G401 (cell line): ENCODE measurements around the gene GPR63. TPM values are rescaled to one million over a fixed set of nuclear protein-coding genes. Genes with fewer than 3 reads are reported as not detected.

Source experiments
- DNase-seq: peaks from one replicate; pipeline ENCODE4 v3.0.0-alpha.2; 2015; ENCODE audit warnings: low spot score
- in situ Hi-C: cut with HindIII; loops from 2 replicates; pipeline ENCODE4 v1.10.0; 2016; ENCODE audit warnings: low sequenced_read_pairs, mixed read lengths
- total RNA-seq: library from RNA; depleted of rRNA; stranded (reverse); fragments of >200 nt; shearing (Covaris generic); gene quantifications from 2 replicates; pipeline ENCODE4 v1.2.3, GENCODE V29; 2014

Gene GPR63
- total RNA-seq, 1 experiment from 2014 or later = not detected

DNA sequence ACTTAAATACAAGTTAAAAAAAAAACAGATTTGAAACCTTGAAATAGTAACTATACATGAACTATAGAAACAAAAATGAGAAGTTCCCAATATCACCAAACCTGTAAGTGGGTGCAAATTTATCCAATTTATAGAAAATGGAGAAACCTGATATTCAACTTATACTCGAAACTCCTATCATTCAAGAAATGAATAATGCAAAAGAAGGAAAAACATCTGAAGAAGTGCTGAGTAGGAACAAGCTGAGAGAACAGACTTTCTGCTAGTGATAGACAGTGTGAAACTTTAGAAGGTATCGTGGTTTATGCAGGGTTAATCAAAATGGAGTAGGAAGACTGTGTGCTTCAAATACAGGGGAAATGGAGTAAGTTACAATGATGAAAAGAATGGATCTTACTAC lies 4.5 kb downstream of the GPR63 start:
- in situ Hi-C loops = no loop called here
- no peak for DNase-seq

DNA sequence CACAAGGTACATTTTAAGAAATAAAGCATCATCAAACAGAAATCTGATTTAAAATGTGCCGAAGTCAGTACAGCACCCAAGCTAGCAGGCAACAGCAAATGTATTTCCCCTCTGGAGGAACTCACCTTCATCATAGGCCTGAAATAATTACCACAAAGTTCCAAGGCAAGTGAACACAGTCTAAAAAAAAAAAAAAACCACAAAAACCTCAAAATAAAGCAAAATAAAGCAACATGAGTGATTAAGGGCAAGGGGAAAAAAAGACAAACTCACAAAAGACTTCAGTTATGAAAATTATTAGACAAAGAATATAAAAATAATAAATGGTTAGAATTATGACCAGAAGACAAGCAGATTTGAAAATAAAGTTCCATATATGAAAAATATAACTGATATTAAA lies 10.4 kb downstream of the GPR63 start:
- no peak for DNase-seq
- in situ Hi-C loops = no loop called here

DNA sequence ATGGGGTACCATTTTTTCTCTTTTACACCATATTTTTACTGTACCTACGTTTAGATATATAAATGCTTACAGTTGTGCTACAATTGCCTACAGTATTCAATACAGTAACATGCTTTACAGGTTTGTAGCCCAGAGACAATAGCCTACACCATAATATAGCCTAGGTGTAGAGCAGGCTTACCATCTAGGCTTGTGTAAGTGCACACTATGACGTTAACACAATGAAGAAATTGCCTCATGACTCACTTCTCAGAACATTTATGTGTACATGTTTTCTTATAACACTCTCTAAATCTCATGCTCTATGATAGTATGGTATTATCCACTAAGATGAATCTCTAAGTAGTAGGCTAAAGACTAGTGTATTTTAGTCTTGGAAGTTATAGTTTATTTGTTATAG lies 13.5 kb downstream of the GPR63 start:
- DNase-seq = no peak
- in situ Hi-C loops = no loop called here

DNA sequence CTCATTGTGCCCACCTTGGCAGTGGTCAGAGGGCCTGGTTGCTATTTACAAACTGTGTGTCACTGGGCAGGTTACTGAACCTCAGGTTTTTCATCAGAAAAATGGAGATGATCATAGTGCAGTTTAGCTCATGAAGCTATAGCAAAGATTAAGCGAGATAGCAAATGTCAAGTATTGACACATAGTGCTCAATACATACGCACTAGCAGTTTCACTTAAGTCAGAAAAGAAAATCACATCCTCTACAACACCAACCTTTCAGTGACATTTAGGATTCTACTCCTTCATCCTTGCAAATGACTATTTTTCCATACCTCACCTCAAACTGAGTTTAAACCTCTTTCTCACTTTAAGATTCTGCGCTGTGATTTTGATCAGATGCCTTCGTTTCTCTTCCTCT lies 16.2 kb downstream of the GPR63 start:
- no peak for DNase-seq
- in situ Hi-C loops = no loop called here

DNA sequence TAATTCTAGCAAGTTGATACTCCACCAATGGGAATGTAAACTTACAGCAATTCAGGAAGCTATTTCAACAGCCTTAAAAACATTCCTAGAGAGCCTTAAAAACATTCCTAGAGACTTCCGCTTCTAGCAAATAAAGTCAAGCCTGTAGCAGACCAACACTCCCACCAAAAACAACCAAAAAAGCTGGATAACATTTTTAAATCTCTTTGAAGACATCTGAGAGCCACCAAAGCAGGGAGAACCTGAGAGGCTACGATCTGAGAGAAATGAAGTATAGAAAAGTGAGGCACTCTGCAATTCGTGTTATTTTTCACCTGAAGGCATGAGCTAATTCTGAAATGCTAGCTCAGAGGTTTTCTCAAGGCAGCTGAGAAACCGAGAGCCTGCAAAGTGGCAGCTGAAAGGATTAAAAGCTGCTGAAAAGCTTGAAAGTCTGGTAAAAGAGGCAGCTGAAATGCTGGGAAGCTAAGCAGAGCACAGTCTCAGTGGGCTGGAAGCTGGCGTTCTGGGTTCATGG lies 20.9 kb downstream of the GPR63 start:
- in situ Hi-C loops = no loop called here
- no peak for DNase-seq

DNA sequence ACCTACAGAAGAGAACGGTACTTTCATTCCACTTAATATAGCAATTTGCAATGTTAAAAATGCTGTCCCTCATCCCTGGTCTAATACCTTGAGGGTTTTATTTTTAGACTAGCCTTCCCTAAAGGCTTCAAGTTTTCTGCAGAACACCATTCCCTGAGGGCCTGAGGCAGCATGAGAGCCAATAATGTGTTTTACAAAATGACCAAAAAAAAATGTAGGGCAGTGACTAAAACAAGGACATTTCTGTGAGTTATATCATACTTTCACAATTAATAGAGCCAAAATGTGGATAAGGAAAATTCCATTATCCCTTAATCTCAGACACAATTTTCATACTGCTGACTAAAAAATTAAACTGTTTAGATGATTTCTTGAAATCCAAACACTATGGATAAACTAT lies 22.7 kb downstream of the GPR63 start:
- DNase-seq = no peak
- in situ Hi-C loops = no loop called here

DNA sequence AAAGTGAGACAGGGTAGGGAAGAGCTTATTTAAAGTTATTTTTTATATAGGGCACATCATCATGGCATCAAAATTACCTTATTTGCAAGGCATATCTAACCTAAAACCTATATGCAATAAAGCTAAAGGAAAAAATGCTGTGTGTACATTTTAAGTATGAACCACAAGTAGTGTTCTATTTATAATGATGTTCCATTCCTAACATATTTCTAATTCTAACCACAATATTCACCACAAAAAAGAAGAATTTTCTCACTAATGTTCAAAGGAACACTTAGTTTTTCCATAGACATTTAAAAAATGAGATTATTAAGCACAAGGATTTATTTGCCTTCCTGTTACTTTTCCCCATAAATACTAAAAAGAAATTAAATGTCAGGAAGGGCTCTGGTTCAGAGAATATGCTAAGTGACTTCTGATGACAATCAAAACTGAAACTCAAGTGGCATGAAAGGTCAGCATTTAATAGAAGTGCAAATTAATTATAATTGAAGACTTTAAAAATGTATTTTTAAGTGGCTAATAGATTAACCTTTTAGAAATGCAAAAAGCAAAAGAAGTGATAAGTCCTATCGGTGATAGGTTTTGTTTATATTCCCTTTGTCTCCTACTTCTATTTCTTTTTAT lies 25.1 kb downstream of the GPR63 start:
- in situ Hi-C loops = no loop called here
- no peak for DNase-seq

DNA sequence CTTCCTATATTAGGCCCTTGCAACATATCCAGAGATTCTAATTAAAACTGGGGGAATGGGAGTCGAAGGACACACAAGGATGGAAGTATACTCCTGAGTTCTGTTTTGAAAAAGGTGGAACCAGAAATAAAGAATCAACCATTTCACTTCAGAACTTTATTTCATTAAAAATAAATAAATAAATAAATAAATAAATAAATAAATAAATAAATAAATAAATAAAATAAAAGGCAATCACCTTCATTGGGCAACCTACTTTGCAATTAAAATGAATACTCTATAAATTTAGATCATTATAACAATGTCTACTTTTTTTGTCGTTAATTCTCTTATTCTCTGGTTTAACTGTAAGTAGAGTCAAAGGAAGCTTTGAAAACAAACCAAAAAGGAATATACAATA lies 25.6 kb downstream of the GPR63 start:
- in situ Hi-C loops = no loop called here
- DNase-seq = no peak

DNA sequence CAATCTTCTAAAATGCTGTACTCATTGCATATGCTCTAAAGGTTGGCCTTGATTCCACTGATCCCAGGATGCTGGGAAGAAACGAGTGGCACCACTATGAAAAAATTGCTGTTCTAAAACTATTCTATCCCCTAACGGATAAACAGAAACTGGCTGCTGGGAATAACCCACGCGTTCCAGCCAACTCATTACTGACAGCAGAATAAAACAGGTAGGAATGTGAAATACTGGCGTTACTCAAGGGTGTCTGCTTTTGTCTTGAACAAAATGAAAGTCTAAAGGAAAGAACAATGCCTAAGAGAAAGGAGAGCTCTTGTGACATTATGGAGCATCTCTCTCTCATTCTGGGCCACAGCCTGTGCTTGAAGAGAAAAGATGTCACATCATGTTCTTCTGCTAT lies 26.1 kb downstream of the GPR63 start:
- no peak for DNase-seq
- in situ Hi-C loops = no loop called here

DNA sequence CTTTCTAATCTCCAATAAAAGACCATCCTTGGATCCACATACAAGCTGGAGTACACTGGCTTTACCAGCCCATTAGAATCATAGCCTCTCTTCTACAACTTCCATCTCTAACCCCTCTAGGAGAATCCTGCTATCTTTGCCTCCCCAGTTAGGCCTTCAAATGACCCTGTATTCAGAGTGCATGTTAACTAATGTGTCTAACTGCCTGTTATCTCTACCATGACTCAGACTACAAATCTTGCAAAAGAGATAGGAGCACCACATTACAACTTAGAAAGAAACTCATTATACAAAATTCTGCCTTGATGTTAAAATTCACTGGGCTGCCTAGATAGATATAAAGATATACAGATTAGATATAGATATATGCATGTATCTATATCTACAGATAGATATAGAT lies 28.2 kb downstream of the GPR63 start:
- in situ Hi-C loops = no loop called here
- no peak for DNase-seq

DNA sequence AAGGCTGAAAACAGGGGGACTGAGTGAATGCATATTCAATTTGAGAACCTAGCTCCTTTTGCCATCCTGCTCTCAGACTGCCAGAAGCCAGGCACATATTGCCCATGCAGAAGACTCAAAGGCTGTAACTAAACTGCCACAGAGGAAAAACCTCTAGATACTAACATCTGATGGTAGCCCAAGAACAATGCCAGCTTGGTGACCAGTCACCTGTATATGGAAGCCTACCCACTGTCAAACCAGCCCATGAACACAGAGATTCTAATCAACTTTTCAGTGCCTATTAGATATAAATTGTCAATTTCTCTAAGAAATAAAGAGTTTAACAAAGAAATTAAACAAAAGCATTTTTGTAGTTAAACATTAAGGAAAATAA lies 34.2 kb downstream of the GPR63 start:
- in situ Hi-C loops = no loop called here
- no peak for DNase-seq

DNA sequence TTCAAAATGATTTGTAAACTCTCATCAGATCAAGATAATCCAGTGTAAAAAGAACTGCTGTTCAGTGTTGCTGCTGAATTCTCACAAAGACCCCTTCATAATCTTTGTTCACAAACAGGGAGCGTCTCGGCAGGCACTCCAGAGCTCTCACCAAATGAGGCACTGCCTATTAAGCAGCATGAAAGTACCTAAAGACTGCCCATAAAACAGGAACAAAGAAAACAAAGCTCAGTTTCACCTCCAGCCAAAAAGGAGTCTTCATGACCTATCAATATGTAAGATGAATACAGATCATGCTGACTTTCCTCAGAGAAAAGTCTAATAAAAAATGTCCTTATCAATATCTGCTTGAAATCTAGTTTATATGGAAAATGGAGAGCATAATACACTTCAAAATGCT lies 41.8 kb downstream of the GPR63 start:
- no peak for DNase-seq
- in situ Hi-C loops = no loop called here

DNA sequence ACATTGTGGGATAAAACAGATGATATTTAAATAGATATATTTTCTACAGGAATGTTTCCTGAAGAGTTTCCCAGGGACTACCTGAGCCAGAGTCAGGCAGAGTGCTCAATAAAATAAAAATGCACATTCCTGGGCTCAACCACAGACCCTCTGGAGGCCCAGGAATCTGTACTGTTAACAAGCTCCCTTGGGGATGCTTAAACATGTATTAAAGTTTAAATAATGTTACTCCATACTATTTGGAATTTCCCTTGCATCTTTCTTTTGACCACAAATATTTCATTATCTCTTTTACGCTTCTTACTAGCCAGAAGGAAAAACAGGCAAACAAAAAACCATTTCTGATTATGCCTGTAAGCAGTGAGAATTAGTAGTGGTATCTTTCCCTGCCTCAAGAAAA lies 42.3 kb downstream of the GPR63 start:
- in situ Hi-C loops = no loop called here
- DNase-seq = no peak

DNA sequence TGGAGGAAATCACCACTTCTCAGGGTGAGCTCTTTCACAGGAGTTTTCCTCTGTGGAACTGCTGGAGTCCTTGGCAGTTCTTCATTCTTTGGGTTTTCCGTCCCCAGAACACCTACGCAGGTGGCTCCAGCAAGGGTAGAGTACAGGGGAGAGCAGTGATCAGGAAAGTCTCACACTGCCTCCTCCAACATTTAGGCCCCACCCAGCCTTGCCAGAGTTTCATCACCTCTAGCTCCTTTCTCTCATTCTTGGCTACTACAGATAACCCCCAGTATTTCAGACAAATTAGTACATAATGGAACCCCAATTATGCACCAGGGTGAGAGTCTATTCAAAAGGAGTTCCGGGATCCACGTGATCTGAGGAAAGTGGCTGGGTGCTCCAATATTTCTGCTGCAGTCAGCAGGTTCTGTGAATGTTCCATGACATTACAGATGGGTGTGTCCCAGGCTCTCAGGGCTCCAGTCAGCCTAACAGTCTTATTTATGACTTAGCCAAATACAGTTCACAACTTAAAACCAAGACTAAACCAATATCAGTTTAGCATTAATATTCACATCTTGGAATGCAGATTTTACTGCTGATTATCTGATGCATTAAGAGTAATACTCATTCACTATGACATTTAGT lies 44.6 kb downstream of the GPR63 start:
- in situ Hi-C loops = no loop called here
- DNase-seq = no peak

DNA sequence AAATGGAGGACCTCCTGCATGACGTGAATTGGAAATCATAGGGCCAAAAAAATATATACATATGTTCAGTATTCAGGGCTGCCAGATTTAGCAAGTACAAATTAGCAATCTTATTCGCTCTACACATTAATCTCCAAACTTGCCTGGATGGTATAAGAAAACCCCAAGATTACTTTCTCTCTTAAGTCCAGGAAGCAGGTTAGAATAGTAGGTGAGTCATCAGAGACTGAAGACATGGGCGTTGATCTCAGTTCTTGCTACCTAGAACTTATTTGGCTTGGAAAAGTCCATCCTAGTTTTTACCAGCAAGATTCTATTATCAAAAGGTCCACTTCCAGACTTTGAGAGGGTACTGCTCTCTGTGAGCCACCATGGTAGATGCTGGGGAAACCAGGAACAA lies 47.4 kb downstream of the GPR63 start:
- in situ Hi-C loops = no loop called here
- DNase-seq = no peak

DNA sequence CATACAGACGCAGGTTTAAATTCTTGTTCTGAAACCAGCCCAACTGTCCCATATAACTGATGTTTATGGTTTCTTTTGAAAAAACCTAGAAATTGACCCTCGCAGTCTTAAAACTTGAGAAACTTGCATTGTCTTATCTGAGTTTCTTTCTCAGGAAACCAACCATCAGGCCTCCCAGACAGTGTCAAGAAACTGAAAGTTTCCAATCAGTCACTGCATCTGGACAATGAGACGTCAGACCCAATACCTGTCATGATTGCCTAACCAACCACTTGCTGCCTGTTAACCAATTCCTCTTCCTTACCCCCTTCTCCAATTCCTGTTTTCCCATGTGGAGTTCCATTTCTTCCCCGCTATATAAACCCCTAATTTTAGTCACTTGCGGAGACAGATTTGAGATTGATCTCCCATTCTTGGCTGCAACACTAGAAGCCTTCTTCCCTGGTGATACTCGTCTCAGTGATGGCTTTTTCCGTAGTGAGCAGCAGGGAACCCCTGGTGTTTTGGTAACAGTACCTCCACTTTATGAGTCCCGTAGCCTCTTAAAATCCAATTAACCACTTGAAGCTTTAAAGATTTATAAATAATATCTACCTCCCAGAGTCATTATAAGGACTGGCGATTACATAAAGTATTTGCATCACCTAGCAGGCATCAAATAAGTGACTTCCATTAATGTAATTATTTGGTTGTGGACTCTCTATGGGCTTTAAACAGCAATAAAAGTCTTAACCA lies 49.3 kb downstream of the GPR63 start:
- in situ Hi-C loops = no loop called here
- DNase-seq = no peak

DNA sequence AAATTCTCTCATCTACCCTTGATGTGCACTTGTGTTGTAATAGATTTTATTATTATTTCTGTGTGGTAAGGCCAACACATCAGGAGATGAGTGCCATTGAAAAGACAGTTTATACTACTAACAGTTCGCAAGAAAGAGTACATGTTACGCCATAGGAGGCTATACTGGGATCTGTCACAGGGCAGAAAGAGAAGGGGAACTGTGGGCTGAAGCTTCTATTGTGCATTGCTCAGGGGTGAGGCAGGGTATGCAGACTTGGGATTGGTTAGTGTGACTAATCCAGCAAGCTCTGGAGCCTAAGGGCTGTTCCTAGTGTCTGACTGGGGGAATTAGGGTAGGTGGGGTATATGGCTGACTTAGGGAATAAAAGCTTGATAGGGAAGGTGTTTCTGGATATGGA lies 50.9 kb downstream of the GPR63 start:
- in situ Hi-C loops = no loop called here
- no peak for DNase-seq

DNA sequence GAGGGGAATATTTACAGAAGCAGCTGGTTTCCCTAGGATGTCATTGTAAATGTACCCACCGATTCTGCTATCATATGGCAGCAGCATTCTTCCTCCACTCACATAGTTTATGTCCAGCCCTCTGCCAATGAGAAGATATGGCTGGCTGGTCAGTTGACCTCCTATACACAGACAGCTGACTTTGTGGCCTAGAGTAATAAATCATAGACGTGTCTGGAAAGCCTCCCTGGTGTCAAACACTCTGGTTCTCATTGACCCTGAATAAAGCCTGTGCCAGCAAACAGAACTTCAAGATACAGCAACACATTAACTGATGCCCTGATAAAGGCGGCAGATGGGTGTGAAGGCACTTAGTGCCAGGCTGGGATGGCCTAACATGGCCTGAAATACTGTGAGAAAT lies 52.6 kb downstream of the GPR63 start:
- no peak for DNase-seq
- in situ Hi-C loops = no loop called here

DNA sequence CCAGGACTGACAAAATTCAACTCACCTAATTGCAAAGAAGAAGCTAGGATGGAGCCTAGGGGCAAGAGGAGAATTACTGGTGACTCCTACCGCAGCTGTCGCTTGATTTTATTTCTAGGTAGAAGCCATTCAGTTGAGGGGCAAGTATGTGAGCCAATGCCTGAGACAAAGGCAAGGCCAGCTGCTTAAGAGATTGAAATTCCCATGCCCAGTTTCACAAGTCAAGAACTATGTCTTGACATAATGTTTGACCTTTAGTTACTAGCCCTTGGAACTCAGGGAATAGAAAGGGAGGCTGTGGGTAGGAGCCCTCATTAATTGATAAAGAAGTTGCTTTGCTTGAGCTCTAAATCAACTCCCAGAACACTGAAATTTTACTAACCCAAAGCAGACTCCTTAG lies 54.0 kb downstream of the GPR63 start:
- in situ Hi-C loops = no loop called here
- no peak for DNase-seq

DNA sequence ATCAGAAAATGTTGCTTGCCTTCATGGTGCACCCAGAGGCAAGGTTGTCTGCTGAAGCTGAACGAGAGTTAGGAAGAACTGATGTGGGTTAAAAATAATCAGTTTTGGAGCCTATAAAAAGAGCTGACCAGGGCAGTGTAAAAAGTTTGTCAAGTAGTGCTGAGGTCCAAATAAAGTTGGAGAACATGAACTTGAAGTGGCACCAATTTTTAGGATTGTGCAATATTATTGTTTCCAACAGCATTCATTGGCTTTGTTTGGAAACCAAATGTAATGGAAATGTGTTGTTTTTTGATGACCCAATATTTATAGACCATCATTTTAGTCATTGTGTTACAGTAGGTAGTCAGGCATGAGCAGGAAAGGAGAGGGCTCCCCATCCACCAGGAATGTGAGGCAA lies 55.7 kb downstream of the GPR63 start:
- in situ Hi-C loops = no loop called here
- DNase-seq = no peak

DNA sequence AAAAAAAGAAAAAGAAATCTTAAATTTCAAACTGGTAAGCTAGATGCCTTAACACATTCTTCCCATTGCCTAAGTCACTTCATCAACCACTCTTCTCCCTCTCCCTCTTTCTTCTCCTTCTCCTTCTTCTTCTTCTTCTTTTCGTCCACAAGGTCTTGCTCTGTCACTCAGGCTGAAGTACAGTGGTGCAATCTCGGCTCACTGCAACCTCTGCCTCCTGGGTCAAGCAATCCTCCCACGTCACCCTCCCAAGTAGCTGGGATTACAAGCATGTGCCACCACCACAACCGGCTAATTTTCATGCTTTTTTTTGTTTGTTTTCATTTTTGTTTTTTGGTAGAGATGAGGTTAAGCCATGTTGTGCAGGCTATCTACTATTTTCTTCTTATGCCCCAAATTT lies 60.2 kb downstream of the GPR63 start:
- in situ Hi-C loops = no loop called here
- no peak for DNase-seq
